VCaP (cell line): Measurements from ENCODE around the gene CDK16.

Experiments used
- H3K27ac ChIP-seq: fragments of 450-650 bp; 2 replicates; pipeline ENCODE4 v1.5.1; 2017
- CTCF ChIP-seq: fragments of 450-650 bp; conservative IDR thresholded peaks from 2 replicates; pipeline ENCODE4 v1.5.1; 2017; ENCODE audit warnings: mild to moderate bottlenecking, moderate library complexity

The CDK16 gene

GRCh38 chrX:47201345-47201944 is 17.0 kb upstream of the CDK16 start:
- TF ChIP-seq CTCF: no peak
- H3K27ac ChIP-seq: no peak overlapping the region

DNA sequence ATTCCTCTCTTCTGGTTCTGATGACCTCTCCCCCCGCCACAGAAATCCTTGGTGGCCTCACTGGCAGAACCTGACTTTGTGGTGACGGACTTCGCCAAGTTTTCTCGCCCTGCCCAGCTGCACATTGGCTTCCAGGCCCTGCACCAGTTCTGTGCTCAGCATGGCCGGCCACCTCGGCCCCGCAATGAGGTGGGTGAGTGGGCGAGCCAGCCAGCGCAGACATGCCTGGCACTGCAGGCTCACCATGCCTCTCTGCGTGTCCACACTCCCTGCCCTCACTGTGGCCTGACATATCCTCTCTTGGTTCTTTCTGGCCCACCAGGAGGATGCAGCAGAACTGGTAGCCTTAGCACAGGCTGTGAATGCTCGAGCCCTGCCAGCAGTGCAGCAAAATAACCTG is 16.2 kb upstream of the CDK16 start:
- H3K27ac ChIP-seq: no peak overlapping the region
- TF ChIP-seq CTCF: no peak

GRCh38 chrX:47202877-47203276 is 15.6 kb upstream of the CDK16 start:
- TF ChIP-seq CTCF: no peak

DNA sequence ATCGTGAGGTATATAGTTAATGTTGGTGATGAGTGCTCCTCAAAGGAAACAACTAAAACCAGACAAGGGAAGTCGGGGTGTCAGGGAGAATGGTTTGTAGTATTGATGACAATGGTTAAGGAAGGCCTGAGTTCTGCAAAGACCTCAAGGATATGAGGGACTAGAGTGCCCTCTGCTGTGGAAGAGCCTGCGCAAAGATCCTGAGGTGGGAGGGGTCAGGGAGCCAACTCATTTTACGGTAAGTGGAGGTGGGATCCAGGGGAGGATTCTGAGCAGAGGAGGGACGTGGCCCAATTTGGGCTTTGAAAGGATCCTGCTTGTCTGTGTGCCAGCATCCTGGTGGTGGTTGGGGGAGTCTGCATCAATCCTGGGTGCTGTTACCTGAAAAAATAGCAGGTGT is 13.5 kb upstream of the CDK16 start:
- no peak for TF ChIP-seq CTCF
- no peak overlapping the region for H3K27ac ChIP-seq

More at GRCh38 chrX:47202877-47203276, 15.6 kb upstream of the CDK16 start:
- no peak overlapping the region for H3K27ac ChIP-seq

DNA sequence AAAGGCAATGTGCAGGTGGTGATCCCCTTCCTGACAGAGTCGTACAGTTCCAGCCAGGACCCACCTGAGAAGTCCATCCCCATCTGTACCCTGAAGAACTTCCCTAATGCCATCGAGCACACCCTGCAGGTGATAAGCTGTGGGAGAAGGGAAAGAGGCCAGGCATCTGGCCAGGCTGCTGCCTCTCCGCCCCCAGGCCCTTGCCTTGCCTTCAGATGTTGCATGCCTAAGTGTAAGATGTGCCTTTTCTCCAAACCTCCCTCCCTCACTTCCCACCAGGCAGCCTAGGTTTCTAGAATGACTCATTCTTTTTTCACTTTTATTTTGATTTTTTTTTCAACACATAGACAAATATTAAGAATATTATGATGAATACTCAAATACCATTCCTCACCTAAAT is 12.2 kb upstream of the CDK16 start:
- TF ChIP-seq CTCF: no peak
- no peak overlapping the region for H3K27ac ChIP-seq

GRCh38 chrX:47208108-47208507 is 10.4 kb upstream of the CDK16 start:
- no peak for TF ChIP-seq CTCF
- no peak overlapping the region for H3K27ac ChIP-seq

DNA sequence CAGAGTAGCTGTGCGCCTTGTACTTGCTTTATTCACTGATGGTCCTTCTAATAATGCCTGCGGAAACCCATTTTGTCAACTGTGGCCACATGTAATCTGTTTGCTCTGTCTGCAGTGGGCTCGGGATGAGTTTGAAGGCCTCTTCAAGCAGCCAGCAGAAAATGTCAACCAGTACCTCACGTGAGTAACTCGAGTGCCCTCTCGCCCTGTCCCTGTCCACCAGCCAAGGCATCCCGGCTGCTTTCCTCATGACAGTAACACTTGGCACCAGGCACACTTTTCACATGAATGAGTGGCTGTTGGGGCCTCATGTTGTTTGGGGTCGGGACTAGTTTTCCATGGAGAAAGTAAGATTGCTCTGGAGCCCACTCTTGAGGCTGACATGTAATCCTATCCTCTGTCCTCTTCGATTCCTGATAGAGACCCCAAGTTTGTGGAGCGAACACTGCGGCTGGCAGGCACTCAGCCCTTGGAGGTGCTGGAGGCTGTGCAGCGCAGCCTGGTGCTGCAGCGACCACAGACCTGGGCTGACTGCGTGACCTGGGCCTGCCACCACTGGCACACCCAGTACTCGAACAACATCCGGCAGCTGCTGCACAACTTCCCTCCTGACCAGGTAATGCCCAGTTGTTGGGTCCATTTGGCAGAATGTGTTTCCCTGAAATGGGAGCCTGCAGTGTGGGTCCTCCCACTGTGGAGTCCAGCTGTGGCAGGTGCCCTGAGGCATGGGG is 8.8 kb upstream of the CDK16 start:
- no peak for TF ChIP-seq CTCF
- H3K27ac ChIP-seq: no peak overlapping the region
